ENCODE results near the gene ZBTB39.
"Not testable (repeated sequence)": the region's sequence is repeated elsewhere in the genome, so short reads cannot be mapped to it uniquely, and the experiment has no call there.

ZBTB39 gene

DNA sequence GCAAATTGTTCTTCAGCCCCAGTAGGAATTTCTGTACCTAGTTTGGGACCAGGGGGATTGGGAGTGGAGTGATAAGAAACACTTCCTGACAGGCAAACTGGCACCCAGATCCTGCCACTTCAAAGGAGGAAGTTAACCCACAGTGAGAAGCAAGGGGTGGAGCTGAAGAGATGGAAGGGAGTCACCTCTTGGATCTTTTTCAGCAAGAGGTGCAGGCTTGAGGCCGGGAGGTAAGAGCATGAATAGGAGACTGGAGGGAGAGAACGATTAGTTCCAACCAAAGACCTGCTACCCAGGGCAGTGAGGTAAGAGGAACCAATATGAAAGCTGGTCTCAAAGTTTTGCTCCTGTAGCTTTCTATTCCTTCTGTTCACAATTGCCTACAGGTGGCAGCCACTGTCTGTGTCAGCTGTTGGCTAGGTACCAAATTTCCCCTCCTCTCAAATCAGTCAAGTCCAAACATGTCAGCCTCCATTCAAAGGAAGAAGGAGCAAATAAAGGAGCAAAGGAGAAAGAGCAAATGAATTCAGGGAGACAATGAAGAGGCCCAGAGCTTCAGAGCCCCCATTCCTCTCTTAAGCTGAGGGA, 24.9 kb upstream of the ZBTB39 start:
- no peak for DNase-seq

DNA sequence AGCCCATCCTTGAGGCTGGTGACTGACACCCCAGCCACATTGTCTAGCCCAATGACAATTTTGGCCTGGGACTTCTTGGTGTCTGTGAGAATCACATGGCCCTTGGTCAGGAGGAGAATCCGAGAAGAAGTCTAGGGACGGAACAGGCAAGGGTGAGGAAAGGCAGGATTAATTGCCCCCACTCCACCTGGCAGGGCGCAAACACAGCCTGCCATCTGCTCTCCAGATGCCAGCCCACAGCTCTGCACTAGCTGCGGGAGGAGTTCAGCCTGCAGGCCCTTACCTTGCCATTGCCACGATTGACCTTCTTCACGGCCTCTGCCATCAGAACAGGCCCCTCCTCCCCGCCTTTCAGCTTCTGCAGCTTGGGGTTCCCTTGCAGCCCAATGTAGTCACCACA, 23.1 kb upstream of the ZBTB39 start:
- no peak for DNase-seq

DNA sequence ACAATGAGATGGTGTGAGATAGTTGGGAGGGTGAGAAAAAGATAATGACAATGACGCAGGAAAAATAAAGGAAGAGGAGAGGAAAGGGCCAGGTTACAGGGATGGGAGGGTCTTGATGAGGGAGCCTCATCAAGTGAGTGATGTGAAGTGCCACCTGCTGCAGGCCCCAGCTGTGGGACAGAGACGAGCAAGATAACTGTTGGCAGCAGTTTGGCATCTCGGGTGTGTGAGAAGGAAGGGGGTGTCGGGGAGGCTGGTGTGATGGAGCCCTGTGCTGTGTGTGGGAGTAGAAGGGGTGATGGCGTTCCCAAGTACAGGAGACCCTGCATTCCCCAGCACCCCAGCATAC, 21.4 kb upstream of the ZBTB39 start:
- no peak for DNase-seq

DNA sequence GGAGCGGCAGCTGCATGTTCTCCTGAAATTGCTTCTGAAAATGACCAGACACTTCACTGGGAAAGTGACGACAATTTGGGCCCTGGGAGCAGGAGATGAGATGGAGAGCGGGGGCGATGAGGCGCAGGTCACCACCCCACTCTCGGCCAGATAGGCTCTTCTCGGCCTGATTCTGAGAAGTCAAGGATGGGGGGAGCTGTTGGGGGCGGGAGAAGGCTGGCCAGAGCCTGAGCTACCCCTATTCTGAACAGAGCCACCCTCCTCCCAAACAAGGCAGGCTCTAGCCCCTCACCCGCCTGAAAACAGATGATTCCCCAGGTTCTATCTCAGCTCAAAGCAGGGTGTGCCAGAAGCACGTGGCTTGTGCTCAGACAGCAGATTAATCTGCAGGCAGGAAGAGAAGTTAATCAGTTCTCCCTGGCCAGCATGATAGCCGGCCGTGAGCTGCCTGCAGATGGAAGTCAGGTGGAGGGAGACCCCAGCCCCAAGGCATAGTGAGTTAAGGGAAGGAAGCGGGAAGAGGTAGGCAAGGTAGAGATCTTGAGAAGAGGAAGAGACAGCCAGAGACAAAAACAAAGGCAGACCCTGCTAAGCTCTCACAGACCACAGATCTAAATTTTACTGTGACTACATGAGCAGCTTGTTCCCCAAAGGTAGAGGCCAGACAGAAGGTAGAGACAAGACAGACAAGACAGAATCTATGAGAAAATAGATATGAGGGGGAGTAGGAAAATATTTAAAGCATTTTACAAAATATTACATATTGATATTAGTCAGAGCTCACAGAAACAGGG, 20.9 kb upstream of the ZBTB39 start:
- no peak for DNase-seq

DNA sequence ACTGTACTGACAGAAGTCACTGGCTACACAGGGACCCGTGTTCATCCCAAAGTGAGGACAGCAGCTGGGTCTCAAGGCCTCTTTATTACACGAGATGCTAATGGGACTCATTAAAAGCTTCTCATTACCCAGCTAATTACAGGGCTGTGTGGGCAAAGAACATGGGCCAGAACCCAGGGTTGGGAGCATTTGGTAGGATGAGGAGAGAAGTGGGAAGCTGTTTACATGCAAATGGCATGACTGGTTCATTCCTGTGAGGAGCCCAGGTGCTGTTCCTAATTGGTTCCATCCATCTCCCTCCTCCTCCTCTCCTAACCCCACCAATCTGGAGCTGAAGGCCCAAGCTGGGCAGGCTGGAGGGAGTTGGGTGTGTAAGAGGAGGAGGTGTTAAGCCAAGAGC, 18.9 kb upstream of the ZBTB39 start:
- no peak for DNase-seq

DNA sequence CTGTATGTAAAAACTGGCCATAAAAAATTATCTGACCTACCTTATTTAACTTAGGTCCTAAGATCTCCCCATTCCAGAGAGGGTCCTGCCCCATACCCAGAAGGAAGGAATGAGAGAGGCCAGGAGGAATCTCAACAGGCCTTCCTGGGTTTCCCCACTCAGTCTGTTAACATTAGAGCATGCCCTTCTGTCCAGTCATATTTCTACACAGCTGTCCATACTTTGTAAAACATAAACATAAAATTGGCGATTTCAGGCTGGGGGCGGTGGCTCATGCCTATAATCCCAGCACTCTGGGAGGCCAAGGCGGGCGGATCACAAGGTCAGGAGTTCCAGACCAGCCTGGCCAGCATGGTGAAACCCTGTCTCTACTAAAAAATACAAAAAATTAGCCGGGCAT, 16.0 kb upstream of the ZBTB39 start:
- DNase-seq = not testable (repeated sequence)

DNA sequence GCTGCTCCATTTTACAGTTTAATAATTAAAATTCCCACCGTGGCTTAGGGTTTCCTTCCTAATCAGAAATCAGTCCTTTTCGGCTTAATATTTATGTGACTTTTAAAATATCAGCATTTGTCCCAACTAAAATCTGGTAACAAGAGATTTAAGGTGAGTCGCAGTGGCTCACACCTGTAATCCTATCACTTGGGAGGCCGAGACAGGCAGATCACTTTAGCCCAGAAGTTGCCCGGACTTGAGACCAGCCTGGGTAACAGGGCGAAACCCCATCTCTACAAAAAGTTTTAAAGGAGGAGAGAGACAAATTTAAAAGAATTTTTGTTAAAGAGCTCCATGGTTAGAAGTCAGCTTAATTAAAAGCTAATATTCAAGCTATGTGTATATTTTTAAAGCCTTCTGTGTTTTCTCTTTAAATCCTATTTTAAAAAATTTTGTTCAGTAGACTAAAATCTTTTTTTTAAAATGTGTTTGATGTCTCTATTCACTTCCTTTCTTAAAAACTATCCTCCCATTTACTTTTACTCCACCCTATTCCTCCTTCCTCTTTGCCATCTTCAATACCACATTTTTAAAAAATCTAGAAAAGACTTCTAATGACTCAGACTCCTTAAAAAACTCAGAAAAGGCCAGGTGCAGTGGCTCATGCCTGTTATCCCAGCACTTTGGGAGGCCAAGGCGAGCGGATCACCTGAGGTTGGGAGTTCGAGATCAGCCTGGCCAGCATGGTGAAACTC, 13.8 kb upstream of the ZBTB39 start:
- DNase-seq = no peak

DNA sequence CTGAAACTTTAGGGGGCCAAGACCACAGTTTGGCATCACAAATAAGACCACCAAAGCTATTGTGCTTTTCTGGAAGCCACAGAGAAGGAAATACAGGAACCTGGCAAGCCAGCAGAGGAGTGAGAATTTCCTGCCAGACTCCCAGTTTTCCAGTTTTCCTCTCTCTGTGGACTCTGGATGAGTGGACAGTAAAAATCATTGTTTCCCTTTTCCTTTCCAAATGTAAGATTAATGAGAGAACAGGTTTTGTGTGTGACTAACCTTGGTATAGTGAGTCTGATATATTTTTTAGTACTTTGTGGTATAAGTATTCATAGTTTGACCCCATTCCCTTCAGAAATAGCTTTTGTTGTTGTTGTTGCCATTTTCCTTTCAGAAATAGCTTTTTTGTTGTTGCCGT, 12.6 kb upstream of the ZBTB39 start:
- DNase-seq = no peak

DNA sequence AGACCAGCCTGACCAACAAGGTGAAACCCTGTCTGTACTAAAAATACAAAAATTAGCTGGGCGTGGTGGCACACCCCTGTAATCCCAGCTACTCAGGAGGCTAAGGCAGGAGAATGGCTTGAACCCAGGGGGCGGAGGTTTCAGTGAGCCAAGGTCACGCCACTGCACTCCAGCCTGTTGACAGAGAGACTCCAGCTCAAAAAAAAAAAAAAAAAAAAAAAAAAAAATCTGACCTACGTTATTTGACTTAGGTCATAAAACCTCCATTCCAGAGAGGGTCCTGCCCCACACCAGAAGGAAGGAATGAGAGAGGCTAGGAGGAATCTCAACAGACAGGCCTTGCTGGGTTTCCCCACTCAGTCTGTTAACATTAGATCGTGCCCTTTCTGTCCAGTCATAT, 12.0 kb upstream of the ZBTB39 start:
- DNase-seq = not testable (repeated sequence)

DNA sequence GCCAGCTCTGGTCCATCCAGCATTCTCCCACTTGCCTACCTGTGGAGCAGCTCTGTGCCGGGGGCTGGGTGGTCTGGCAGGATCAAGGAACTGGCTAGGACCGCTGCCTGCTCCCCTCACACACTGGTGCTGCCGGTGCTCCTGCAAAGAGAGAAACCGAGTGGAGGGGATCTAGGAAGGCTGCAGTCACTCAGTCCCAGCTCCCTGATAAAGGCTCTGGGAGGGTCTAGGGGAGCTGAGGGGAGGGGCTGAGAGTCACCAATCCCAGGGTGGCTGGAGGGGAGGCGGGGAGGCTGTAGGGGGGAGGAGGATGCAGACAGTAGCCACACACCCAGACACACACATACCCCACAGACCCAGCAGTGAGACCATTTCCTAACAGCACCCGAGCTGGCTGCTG, 10.0 kb upstream of the ZBTB39 start, which contains the start of gene TAC3:
Gene TAC3 (minus strand): TSS at position 182 of the 400 bp plus-strand sequence. CDS start 732 bp downstream, outside the sequence.
- DNase-seq = no peak

DNA sequence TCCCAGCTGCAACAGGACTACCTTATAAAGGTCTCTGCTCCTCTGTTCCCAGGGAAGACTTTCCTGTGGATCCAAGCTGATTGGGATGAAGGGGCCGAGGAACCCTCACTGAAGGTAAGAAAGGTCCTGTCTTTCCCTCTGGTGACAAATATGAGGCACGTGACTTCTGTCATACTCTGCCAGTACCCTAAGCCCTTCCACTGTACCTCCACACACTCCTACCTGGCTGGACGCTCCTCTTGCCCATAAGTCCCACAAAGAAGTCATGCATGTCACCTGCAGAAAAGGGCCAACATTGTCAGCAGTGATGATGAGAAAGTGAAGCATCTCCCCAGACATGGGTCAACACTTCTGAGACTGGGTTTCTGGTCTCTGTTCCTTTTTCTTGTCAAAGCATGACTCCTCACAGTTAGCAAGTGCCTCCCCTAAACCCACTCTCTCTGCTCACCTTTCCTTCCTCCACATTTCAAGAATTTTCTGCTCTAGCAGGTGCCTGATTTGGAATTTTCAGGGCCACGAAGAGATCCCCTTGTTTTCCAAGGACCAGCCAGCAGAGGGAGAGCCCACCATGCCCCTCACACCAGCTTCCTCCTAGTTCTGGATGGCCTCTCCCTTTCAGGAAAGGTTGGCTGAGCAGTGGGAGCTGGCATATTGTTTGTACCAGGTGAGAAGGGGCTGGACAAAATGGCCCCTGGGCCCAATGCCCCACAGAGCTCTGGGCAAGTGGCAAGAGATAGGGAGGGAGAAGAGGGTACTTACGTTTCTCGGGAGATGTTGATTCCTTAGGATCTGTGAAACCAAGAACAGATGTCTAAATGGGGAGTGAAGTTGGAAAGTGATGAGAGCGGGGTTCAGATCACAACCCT, 6.5 kb upstream of the ZBTB39 start:
- no peak for DNase-seq

DNA sequence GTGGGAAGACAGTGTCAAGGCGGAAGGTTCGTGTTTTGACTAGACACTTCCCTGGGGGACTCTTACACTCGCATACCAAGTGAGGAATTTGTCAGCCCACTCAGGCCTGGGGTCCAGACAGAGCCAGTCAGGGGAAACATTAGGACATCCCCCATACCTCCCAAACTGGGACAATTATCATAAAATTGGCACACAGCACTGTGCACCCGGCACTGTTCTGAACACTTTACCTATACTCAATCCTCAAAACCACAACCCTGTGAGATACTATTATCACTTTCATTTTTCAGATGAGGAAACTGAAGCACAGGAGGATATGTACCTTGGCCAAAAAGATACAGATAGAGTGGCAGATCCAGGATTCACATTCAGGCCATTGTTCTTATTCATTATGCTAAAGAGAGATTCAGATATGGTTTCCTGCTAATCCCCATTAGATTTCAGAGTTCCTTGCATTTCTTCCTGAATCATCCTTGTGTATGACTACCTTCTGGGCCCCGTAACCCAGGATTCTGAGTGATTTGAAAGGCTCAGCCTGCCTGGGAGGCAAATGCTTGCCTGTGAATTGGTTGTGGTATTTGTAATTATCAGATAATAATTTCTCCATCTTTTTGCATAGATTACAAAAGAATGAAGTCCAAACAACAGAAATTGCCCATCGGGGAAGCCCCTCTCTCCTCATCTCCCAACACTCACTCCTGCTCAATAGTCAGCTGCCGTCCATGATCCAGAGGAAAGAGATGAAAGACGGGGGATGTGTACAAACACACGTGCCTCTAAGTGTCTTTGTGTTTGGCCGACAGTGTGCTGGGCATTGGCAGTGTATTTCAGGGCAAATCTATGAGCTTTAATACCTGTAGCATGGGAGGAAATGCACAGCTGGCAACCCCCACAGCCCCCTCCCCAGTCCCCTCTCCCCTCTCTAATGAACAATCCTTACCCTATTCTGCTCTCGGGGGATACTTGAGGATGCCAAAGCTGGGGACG, 5.4 kb upstream of the ZBTB39 start:
- no peak for DNase-seq

DNA sequence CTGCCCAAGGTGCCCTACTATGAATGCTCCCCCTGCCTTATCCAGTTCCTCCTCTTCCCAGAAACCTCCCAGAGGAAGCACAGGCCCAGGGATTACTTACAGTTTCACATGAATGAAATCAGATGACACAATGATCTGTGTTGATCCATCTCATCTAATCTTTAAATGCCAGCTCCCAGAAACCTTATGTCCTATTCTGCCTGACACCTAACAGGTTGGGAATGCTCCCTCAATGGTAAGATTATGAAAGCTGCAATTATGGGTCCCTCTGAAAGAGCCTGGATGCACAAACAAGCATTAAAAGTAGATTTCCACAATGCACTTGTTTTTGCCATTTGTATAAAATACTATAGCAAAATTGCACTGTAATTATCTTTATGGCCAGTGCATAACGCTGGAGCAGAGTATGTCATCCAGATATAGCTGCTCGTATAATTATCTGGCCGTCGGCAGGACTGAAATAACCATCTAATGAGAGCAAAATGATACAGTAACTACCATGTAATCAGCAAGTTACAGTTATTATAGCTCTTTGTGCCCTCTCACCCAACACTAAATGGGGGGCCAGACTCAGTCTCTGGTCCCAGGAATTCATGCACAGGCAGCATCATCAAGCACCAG, 4.4 kb upstream of the ZBTB39 start:
- DNase-seq = no peak

DNA sequence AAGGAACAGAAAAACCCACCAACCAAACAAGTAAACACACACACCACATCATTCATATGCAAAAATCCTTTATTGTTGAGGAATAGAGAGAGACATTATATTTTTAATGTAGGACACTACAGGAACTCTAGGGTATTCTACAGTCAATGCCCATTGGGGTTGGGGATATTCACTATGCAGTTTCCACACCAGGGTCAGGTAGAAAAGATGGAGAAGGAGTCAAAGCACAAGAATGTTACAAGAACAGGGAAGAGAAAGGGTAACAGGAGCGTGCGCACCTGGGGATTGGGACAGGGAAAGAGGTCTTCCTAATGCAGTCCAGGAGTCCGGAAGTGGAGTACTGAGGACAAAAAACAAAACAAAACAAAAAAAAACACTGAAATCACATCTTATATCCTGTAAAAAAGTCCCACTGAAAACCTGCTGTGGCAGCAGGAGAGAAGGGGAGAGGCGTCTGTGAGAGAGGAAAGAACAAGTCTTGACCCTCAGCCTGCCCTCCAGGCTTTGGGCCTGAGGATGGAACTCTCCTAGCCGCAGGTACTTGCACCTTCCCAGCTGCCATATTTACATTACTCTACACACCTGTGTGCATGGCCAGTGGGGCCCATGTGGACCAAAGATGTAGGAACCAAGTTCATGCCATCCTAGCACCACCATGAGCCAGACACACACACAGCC, 3.7 kb upstream of the ZBTB39 start:
- no peak for DNase-seq

DNA sequence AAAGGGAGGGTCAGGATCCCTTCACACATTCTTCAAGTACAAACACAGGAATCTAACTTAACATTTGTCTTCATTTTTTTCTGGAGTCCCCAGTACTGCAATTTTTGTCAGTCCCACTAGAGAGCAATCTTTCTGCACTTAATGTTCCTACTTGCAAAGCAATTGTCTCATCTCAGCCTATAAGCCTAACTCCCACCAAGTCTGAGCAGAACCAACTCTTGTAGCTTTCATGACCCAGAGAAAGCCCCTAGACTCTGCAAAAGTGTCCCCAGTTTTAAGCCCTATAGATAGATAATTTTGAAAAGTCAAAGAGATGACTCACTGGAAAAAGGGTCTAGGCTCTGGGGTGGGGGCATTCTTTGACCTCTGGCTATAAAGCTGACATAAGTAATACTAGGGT, 1.8 kb upstream of the ZBTB39 start:
- no peak for DNase-seq

DNA sequence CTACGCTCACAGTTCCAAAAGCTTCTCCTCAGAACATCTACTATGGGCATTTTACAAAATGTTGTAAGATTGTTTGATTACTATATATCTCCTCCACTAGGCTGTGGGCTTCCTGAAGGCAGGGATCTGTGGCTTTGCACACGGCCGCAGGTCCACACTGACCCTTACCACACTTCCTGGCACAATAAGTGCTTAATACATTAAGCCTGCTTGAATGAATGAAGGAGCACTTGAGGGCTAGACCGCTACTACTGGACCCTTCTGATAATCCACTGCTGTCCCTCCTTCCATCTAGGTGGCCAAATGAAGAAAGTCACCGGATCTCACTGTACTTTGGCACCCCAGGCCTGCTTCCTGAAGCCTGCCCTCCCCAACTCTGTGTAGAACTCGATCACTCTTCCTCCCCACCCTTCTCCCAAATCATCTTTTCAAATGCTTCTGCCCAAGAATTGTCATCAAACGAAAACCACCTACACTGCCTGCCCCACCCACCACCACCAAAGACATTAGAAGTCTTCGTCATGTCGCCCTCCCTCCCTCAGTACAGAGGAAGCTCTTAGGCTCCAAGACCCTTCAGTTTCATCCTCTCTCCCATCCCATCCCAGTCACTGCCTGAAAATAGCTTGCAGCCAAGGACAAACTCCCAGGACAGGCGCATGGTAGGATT, 596 bp upstream of the ZBTB39 start:
- peak; percentile 19 for DNase-seq

DNA sequence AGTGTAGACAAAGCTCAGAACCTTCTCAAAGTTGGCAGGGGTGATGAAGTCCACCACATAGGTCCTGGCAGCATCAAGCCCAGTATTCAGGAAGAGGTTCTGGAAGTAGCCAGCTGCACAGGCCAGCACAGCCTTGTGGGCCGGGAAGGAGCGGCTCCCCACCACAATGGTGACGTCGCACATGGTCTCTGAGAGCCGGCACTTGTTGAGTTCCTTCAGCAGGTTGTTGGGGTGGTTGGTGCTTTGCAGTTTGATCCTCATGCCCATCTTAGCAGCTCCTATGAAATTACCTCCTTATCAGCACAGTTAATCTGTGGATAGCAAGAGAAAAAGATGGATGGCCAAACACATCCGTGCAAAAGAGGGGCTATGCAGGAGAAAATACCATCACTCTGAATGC, 1.7 kb downstream of the ZBTB39 start:
- no peak for DNase-seq

DNA sequence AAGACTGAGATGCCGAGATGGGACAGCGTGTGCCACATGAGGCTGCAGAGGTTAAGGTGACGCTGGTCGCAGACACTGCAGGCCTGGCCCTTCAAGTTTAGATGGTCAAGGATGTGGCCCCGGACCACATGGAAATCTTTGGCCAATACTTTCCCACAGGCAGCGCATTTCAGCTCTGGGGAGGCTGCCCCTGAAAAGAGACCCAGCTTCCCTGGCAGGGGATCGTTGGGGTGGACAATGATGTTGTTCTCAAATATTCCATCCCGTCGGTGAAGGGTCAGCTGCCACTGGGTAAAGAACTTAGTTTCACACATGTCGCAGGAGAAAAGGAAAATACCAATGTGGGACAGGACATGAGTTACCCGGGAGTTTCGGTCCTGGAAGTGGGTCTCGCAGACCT, 3.0 kb downstream of the ZBTB39 start:
- DNase-seq = no peak

DNA sequence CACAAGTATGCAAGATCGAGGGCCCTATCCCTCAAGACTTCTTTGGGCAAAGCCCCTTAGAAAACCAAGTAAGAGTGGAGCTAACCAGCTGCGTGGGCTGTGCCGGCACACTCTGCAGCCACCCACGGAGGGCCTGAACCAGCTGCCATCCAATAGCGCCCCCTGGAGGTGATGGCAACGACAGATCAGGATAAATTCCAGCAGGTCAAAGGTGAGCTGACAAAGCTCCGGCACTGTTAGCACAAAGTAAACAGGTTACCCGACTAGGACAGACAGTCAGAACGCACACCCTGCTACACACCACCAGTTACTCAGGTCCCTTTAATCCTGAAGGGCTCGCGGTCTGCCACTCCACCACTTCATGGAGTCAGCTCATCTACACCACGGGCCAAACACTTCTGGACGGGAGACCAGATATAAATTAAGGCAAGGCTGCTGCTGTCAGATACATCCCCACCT, 4.9 kb downstream of the ZBTB39 start:
- DNase-seq = peak; percentile 79

DNA sequence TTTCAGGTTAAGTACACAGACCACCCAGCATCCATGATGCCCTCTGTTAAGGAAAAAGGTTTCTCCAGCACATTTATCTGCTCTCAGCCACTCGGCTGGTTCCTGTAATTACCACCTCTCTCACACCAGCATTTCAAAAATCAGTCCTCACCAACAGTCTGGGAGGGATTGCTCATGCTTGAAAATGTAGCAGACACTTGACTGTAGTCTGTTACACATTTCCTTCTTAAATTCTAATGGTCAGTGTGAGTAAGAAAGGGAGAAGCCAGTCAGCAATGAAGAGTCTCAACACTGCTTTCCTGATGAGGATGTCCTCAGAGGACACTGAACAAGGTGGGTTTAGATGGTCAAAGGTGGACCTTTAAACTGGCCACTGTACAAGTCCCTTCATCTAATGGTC, 6.0 kb downstream of the ZBTB39 start:
- DNase-seq = no peak

All from activated CD4-positive, alpha-beta T cell treated with anti-CD3 and anti-CD28 coated beads, Interleukin-2, amount 50 U/mL, for 1 hour (primary cell).